Lung (tissue), 12 donors: Measurements from ENCODE around the gene SLC35E1. TPM values are rescaled to one million over a fixed set of nuclear protein-coding genes. Genes with fewer than 3 reads are reported as not detected.
A peak's percentile ranks its signal among the peaks of the same experiment; 100 is the strongest.

Experiments
- ATAC-seq: fragments of 200-7000 bp; cut with Tn5 transposase; one replicate; pipeline ENCODE4 v1.9.1; 2020; ENCODE audit warnings: moderate number of reproducible peaks; ENCODE audit not compliant: insufficient read depth, low FRiP score
- DNase-seq, 3 donors: peaks; one replicate each; pipeline ENCODE4 v3.0.0-alpha.2; 2013 to 2017
- H3K27ac ChIP-seq, 2 donors: one replicate each; pipeline ENCODE4 v1.5.1; 2013; ENCODE audit warnings: mild to moderate bottlenecking in 2 of 2, moderate library complexity in 2 of 2, control low read depth in 1 of 2, inconsistent platforms in 1 of 2, low read depth in 1 of 2, low read length in 1 of 2
- H3K27me3 ChIP-seq, 3 donors: one replicate each; pipeline ENCODE4 v1.5.1; 2013; ENCODE audit warnings: low read length in 2 of 3; ENCODE audit not compliant: control insufficient read depth in 3 of 3, insufficient read depth in 3 of 3
- H3K36me3 ChIP-seq, 4 donors: one replicate each; pipeline ENCODE4 v1.5.1; 2013; ENCODE audit warnings: low read length in 4 of 4, mild to moderate bottlenecking in 1 of 4, moderate library complexity in 1 of 4; ENCODE audit not compliant: control insufficient read depth in 4 of 4, insufficient read depth in 4 of 4
- H3K4me1 ChIP-seq, 5 donors: one replicate each; pipeline ENCODE4 v1.5.1; 2013; ENCODE audit warnings: low read length in 5 of 5, mild to moderate bottlenecking in 2 of 5, moderate library complexity in 1 of 5; ENCODE audit not compliant: control insufficient read depth in 5 of 5, insufficient read depth in 5 of 5
- H3K4me3 ChIP-seq: one replicate; pipeline ENCODE4 v1.5.1; 2013; ENCODE audit warnings: mild to moderate bottlenecking, control low read depth, moderate library complexity
- H3K9ac ChIP-seq, 2 donors: one replicate each; pipeline ENCODE4 v1.5.1; 2013; ENCODE audit warnings: low read length in 2 of 2, control low read depth in 1 of 2; ENCODE audit not compliant: insufficient read depth in 1 of 2
- H3K9me3 ChIP-seq, 4 donors: one replicate each; pipeline ENCODE4 v1.5.1; 2013; ENCODE audit warnings: low read length in 3 of 4, mild to moderate bottlenecking in 1 of 4, moderate library complexity in 1 of 4; ENCODE audit not compliant: control insufficient read depth in 4 of 4, insufficient read depth in 3 of 4
- CTCF ChIP-seq: IDR thresholded peaks from 2 replicates; pipeline ENCODE4 v1.5.1; 2012; ENCODE audit warnings: mild to moderate bottlenecking; ENCODE audit errors: control extremely low read depth, extremely low read depth
- WGBS, 2 donors: extraction: QIAGEN DNeasy Blood & Tissue Kit; methylation state at CpG; one replicate each; pipeline ENCODE4 v1.1.7; 2013; 5-methylcytosine and 5-hydroxymethylcytosine counted together
- polyA plus RNA-seq, 2 donors: library from polyadenylated mRNA; stranded (reverse); fragments of 200-250 nt; gene quantifications; one replicate each; pipeline ENCODE4 v1.2.1, GENCODE V29; 2013
- total RNA-seq, 2 donors: library from RNA; depleted of rRNA in 1 of 2; stranded (reverse); fragments of >200 nt in 1 of 2; gene quantifications; one replicate each; pipeline ENCODE4 v1.2.1, GENCODE V29; 2014 to 2021
- donor health status: control.
- donor health status: control.
- donor health status: Bipolar disorder and iron deficiency.
- donor health status: healthy.
- donor health status: DM: yes; HTN: yes; CAD: no.

The SLC35E1 gene
- total and polyA plus RNA-seq, 4 donors, result 24.9 to 58.1 (median 33.3) TPM

- DNase-seq, result no peak
- 74 to 81% methylated on average over 17 of the region's 17 CpGs for WGBS, 2 donors
- peak; percentile 7 for ATAC-seq
- H3K9ac ChIP-seq, result peak overlapping the region in 1 of 2 donors; percentile 54
- no peaks in the 10 kb centered on the region for H3K27me3 ChIP-seq
- H3K4me1 ChIP-seq, result peaks cover 2 to 22% (median 7%) of the 10 kb centered on the region in 5 donors
- H3K9me3 ChIP-seq, result no peaks in the 10 kb centered on the region
- no peak for TF ChIP-seq CTCF
- H3K36me3 ChIP-seq, result peaks cover 10 to 25% (median 19%) of the 10 kb centered on the region in 4 donors
- peak overlapping the region in 1 of 2 donors; percentile 93 for H3K27ac ChIP-seq
- H3K4me3 ChIP-seq, result no peak overlapping the region
Measured at GRCh38 chr19:16569609-16570320, 2.5 kb downstream of the SLC35E1 start.

- Histone ChIP-seq H3K9ac (no peak overlapping the region), H3K4me3 (no peak overlapping the region), H3K4me1 (peaks cover 0 to 8% (median 0%) of the 10 kb centered on the region in 5 donors), H3K27ac (peak overlapping the region in 1 of 2 donors; percentile 58), H3K36me3 (peaks cover 17 to 34% (median 25%) of the 10 kb centered on the region in 4 donors), H3K9me3 (no peaks in the 10 kb centered on the region), H3K27me3 (no peaks in the 10 kb centered on the region)
- 94 to 97% methylated on average over 5 of the region's 5 CpGs for WGBS, 2 donors
- no peak for DNase-seq
- TF ChIP-seq CTCF, result no peak
- no peak for ATAC-seq
Measured at GRCh38 chr19:16566702-16567101, 5.5 kb downstream of the SLC35E1 start.

- peaks cover 17 to 34% (median 28%) of the 10 kb centered on the region in 4 donors for H3K36me3 ChIP-seq
- H3K4me1 ChIP-seq, result peaks cover 0 to 3% (median 0%) of the 10 kb centered on the region in 5 donors
- no peak for TF ChIP-seq CTCF
- no peaks in the 10 kb centered on the region for H3K9me3 ChIP-seq
- ATAC-seq (no peak), DNase-seq (peak in 2 of 3 donors; percentile 20 to 23)
- no peaks in the 10 kb centered on the region for H3K27me3 ChIP-seq
- no peak overlapping the region for H3K4me3 ChIP-seq
- H3K27ac ChIP-seq, result peak overlapping the region in 1 of 2 donors; percentile 58
- H3K9ac ChIP-seq, result no peak overlapping the region
- WGBS, 2 donors, result 34 to 48% methylated on average over 10 of the region's 10 CpGs
Measured at GRCh38 chr19:16566161-16566560, 6.1 kb downstream of the SLC35E1 start.
